GM15510 (cell line): Measurements from ENCODE around the gene DTD1.

Experiments
- POLR2A ChIP-seq: IDR thresholded peaks from 3 replicates; pipeline ENCODE4 v1.6.1; 2011; ENCODE audit warnings: borderline replicate concordance; ENCODE audit not compliant: insufficient read length; ENCODE audit errors: extremely low read depth

DTD1 gene

GRCh38 chr20:18754653-18755045 lies 166.8 kb downstream of the DTD1 start:
- no peak for TF ChIP-seq POLR2A

DNA sequence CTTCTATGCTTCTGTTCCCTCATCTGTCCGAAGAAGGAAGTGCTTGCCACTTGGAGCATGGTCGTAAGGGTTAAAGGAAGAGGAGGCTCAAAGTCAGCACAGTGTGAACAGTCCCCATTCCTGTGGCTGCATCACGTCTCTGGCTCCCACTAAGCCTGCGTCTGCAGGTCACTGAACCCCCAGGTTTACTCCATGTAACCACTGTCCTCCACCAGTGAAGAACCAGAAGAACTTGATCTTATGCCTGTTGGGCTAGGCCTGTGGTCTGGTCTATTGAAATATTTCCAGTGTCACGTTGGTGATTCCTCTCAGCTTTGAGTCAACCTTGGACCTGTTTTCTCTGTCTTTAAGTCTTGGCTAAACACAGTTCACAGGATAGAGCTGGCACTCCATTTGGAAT lies 179.8 kb downstream of the DTD1 start:
- TF ChIP-seq POLR2A: no peak

- TF ChIP-seq POLR2A: no peak
Observed at GRCh38 chr20:18773566-18773965, 185.7 kb downstream of the DTD1 start.

DNA sequence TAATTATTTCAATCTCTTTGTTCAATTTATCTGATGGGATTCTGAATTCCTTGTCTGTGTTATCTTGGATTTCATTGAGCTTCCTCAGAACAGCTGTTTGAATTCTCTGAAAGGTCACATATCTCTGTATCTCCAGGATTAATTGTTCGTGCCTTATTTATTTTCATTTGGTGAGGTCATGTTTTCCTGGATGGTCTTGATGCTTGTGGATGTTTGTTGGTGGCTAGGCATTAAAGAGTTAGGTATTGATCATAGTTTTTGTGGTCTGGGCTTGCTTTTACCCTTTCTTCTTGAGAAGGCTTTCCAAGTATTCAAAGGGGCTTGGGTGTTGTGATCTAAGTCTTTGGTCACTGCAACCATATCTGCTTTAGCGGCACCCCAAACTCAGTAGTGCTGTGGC lies 186.4 kb downstream of the DTD1 start:
- no peak for TF ChIP-seq POLR2A

GRCh38 chr20:18775633-18776032 lies 187.8 kb downstream of the DTD1 start:
- TF ChIP-seq POLR2A: no peak

- no peak for TF ChIP-seq POLR2A
Observed at GRCh38 chr20:18778690-18779392, 191.0 kb downstream of the DTD1 start.

- no peak for TF ChIP-seq POLR2A
Observed at GRCh38 chr20:18780385-18781130, 192.7 kb downstream of the DTD1 start.

DNA sequence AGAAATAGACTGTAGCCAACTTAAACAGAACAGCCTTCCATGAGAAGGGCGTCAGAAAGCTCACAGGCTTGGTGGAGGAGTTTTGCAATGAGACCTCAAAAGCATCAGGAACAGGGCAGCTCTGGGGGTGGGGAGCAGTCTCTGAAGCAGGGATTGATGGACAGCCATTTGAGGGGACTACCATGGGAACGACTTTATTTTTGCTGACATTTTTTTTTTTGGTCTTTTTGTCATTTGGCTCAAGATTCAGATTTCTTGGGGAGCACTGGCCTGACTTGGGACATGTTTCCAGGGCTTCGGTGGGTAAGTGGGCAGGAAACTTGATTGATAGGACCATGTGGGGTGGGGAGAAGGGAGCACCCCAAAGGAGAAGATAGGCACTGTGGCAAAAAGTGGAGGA lies 193.7 kb downstream of the DTD1 start:
- no peak for TF ChIP-seq POLR2A

DNA sequence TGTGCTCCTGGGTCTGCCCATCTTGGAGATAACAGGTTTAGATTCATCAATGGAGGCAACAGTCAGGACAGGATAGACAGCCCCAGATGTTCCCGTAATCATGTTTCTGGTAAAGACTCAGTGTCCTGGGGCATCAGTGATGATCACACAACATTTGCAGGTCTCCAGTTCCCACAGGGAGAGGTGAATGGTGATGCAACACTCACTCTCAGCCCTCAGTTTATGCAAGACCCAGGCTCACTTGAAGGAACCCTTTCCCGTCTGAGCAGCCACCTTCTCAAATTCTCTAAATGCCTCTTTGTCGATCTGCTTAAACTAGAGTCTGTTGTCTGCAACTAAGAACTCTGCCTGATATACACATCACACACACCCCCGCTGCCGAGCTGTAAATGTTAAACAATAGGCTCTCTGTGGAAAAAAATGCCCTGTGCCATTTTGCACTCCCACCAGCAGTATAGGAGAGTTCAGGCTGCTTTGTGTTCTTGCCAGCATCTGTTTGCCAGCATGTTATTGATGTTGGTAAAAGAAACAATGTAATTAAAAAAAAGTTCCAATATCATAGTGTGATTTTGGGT lies 195.6 kb downstream of the DTD1 start:
- TF ChIP-seq POLR2A: no peak

- no peak for TF ChIP-seq POLR2A
Observed at GRCh38 chr20:18788021-18788420, 200.2 kb downstream of the DTD1 start.

DNA sequence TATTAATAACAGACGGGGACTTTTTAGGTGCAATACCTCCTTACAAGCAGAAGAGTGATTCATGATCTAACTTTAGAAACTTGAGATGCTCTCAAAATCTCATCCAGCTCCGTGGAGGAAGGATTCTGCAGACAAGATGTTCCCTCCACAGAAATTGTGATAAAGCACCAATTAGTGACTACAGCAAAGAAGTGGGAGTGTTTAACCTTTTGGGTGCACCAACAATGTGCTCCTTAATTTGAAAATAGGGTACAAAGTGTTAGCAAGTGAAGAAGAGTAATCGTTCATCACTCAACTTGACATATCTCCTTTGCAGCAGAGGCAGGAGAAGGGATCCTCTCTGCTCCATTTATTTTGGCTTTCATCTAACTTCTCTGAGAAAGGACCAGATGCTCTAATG lies 202.9 kb downstream of the DTD1 start:
- TF ChIP-seq POLR2A: no peak

- peak; percentile 75 for TF ChIP-seq POLR2A
Observed at GRCh38 chr20:18793625-18794427, 206.0 kb downstream of the DTD1 start.

DNA sequence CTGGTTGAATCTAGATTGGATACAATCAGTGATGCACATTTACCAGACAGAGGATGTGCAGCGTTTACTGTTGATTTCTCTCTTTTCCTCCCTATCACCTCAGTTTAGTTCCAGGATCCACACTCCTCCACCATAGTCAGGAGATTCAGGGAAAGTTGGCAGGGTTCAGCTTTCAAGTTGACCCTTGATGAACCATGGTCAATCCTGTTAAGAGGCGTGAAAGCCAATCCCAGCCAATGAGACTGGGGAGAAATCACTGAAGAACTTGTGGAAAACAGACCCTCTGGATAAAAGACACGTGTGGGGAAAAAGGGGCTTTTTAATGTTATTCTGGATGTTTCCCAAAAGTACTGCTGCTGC lies 206.6 kb downstream of the DTD1 start:
- no peak for TF ChIP-seq POLR2A

- TF ChIP-seq POLR2A: no peak
Observed at GRCh38 chr20:18795366-18795765, 207.5 kb downstream of the DTD1 start.

DNA sequence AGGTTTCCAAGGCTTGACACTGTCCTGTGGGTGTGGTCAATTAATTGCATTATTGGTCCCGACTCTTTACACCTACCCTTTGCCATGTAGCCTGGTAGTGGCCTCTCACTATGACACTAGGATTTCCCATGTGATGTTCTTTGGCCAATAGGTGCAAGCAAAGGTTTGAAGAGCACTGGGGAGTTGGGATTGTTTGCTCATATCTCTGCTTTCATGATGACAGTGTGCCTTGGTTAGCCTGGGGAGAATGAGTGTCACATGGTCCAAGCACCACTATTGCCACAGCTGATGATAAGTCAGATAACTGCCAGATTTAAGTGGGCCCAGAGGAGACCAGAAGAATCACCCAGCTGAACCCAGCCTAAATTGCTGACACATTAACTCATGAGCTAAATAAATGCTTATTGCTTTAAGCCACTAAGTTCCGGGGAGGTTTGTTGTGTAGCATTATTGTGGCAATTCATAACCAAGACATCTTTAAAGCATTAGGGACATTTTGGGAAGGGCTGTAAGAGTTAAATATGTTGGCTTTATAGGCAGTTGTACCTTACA lies 208.5 kb downstream of the DTD1 start:
- no peak for TF ChIP-seq POLR2A
